HG03469 (cell line): ENCODE measurements around the gene PLEKHA6.
"Not testable (repeated sequence)": the region's sequence is repeated elsewhere in the genome, so short reads cannot be mapped to it uniquely, and the experiment has no call there.

Source experiments
- ATAC-seq: cut with Tn5 transposase; IDR thresholded peaks from one replicate; pipeline ENCODE4 v1.9.1; 2021; ENCODE audit warnings: mild to moderate bottlenecking, moderate library complexity, moderate number of reproducible peaks; ENCODE audit not compliant: unreplicated experiment

PLEKHA6 gene

GRCh38 chr1:204316164-204316563 is 43.6 kb downstream of the PLEKHA6 start:
- ATAC-seq, result no peak

- ATAC-seq, result no peak
These were observed 44.7 kb downstream of the PLEKHA6 start for GRCh38 chr1:204314893-204315658.

- ATAC-seq, result no peak
These were observed 45.4 kb downstream of the PLEKHA6 start for GRCh38 chr1:204314171-204314892.

GRCh38 chr1:204313675-204314074 is 46.1 kb downstream of the PLEKHA6 start:
- ATAC-seq, result no peak

GRCh38 chr1:204310970-204311369 is 48.8 kb downstream of the PLEKHA6 start:
- ATAC-seq, result not testable (repeated sequence)

- no peak for ATAC-seq
These were observed 51.6 kb downstream of the PLEKHA6 start for GRCh38 chr1:204308023-204308628.

GRCh38 chr1:204307334-204307883 is 52.3 kb downstream of the PLEKHA6 start:
- ATAC-seq, result no peak

GRCh38 chr1:204306076-204306475 is 53.7 kb downstream of the PLEKHA6 start:
- ATAC-seq, result no peak

GRCh38 chr1:204304067-204304466 is 55.7 kb downstream of the PLEKHA6 start:
- no peak for ATAC-seq

- ATAC-seq, result no peak
These were observed 57.0 kb downstream of the PLEKHA6 start for GRCh38 chr1:204302769-204303168.

GRCh38 chr1:204301171-204301957 is 58.4 kb downstream of the PLEKHA6 start:
- ATAC-seq, result no peak

GRCh38 chr1:204299814-204300365 is 59.8 kb downstream of the PLEKHA6 start:
- no peak for ATAC-seq

GRCh38 chr1:204296431-204296988 is 63.2 kb downstream of the PLEKHA6 start:
- ATAC-seq, result no peak

GRCh38 chr1:204295671-204296070 is 64.1 kb downstream of the PLEKHA6 start:
- ATAC-seq, result no peak

- ATAC-seq, result no peak
These were observed 65.4 kb downstream of the PLEKHA6 start for GRCh38 chr1:204294357-204294756.

GRCh38 chr1:204293605-204294337 is 66.0 kb downstream of the PLEKHA6 start:
- ATAC-seq, result no peak

- no peak for ATAC-seq
These were observed 67.0 kb downstream of the PLEKHA6 start for GRCh38 chr1:204292740-204293139.

- ATAC-seq, result no peak
These were observed 70.4 kb downstream of the PLEKHA6 start for GRCh38 chr1:204289280-204289679.

GRCh38 chr1:204288021-204288588 is 71.6 kb downstream of the PLEKHA6 start:
- ATAC-seq, result no peak
